TTC549 (cell line): Measurements from ENCODE around the gene CNPPD1.

ENCODE experiments used
- FAIRE-seq: peaks from 2 replicates; lab custom pipeline; 2012; peaks lifted over from hg19 to GRCh38; lab: Jason Lieb, UNC

The CNPPD1 gene

DNA sequence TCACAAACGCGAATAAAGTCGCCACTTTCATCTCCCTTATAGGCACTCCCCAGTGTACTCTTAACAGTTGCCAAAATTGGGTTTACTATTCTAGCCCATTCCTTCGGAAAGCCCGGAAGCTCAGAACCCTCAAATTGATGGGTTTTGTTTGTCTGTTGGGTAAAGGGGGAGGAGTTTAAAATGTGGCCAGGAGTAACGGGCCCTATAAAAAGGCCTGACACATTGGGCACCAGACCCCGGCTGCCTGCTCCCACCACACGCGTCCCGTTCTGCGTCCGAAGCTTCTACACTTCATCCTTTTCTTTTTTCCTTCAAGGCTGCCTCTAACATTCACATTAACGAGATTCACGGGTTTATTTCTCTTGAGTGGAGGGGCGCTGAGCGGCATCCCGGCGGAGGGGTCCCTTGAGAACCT lies 16.9 kb downstream of the CNPPD1 start:
- FAIRE-seq, result no peak

DNA sequence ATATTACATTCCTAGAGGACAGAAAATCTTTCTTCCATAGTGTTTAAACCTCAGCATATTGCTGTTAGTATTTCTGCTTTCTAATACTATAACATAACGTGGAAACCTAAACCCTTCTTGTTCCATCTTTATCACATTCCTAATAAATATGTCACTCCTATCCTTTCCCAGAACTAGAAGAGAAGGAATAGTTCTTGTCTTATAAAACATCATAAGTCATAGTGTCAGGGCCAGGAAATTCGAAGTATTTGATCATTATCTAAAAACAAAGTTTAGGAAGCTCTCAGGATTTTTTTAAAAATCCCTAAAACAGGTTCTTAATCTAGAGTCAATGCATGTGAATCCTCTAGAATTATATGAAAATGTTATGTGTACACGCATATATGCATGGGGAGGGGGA lies 18.1 kb downstream of the CNPPD1 start:
- no peak for FAIRE-seq

DNA sequence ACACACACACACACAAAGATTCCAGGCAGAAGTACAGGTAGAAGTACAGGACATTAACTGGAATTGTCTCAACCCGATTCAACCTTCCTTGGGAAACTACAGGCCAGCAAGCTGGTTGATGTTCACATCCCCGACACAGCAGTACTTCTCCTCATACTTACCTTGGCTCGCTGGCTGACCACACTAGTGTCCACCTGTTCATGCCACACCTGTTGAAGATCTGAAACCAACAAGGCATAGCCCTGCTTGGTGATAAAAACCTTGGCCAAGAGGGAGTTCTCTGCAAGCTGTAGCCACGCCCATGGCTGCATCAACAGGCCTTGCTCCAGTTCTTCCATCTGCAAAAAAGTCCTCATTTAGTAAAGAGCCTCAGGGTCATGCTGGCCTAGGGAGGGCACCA lies 18.7 kb downstream of the CNPPD1 start:
- no peak for FAIRE-seq

DNA sequence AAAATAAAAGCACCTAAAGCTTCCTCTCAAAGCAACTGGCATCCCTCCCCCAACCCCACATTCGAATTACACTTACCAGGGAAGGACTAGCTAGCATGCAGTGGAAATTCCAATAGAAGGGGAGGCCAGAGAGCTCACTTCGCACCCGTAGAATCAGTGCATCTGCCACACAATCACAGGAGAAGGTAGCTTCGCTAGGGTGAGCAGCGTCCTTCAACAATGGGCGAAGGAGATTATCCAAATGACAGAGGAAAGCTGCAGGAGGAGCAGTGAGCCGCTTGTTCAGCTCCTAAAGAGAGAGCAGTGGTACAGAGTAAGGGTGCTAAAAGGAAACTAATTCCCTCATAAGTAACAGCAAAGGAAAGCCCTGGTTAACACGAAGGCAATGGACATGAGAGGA lies 19.3 kb downstream of the CNPPD1 start:
- FAIRE-seq, result no peak

DNA sequence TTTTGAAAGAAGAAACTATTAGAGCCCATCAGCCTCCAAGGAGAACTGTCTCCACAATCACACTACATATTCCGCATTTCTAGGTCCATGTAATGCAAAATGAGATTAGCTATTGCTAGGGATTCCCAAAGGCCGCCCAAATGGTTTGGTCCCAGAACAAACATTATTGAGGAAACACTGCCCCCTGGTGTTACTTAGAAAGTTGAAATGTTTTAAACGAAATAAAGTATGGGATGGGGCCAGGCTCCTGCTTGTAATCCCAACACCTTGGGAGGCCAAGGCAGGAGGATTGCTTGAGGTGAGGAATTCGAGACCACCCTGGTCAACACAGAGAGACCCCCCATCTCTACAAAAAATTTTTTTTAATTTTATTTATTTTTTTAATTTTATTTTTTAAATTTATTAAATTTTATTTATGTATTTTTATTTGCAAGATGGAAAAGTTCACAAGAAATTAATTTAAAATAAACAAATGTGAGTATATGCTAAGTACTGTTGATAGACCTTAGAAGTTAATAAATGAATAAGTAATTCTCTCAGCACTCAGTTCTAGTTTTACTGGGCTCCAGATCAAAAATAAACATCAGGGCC lies 21.6 kb downstream of the CNPPD1 start:
- FAIRE-seq, result peak; percentile 13

DNA sequence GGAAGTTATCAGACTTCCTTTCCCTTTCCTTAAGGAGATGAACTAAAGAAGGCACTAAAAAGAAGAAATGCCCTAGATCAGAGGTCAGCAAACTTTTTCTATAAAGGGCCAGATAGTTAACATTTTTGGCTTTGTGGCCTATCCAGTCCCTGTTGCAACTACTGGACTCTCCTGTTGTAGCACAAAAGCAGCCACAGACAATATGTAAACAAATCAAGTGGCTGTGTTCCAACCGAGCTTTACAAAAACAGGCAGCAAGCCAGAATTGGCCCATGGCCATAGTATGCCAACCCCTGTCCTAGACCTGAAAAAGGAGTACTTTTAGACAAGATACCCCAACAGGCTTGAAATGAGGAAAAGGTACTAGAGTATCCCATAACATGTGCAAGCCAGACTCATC lies 27.1 kb downstream of the CNPPD1 start:
- no peak for FAIRE-seq

DNA sequence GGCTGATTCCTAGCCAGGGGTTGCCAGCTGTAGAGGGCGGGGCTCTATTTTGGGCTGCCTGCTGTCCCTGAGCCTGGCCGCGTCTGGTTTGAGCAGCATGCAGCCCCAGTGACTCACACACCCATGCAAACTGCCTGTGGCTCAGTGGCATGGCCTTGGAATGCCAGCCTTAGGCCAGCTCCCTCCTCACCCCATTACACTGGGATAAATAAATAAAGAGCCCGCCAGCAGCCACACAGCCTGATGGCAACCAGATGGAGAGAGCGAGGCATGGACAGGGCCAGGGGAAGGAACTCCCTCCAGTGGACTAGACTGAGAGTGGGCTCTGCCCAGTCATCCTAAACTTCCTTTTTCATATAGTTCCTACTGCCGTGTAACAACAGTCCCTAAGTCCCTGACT lies 34.4 kb downstream of the CNPPD1 start:
- FAIRE-seq, result no peak

DNA sequence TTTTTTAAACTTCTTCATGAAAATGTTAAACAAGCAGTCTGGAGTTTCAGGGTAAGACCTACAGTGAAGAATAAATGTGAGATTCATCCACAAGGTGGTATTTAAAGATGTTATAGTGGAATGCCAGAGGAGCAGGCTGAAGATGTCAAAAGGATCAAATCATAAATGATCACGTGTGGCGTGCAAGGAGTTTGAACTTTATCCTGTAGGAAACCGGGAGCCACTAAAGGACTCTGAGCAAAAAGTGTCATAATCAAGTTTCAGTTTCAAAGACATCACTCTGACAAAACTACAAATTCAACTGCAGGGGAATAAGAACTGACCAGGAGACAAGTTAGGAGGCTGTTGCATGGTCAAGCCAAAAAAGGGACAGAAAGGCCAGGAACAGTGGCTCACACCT lies 36.0 kb downstream of the CNPPD1 start:
- FAIRE-seq, result no peak

DNA sequence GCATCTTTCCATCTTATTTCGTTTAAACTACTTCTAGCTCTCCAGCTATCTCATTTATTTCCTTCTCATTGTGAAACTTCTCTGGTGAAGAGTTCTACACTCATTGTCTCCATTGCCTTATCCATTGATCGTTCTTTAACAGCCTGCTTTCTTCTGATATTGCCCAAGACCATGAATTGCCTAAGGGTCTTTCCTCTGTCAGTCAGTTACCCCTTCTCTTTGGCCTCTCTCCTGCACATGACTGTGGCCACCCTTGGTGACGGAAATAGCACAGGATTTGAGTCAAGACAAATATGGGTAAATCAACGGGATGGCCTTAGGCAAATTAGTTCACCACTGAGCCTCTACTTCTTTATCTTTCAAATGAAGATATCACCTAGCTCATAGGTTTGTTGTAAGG lies 42.7 kb downstream of the CNPPD1 start:
- FAIRE-seq, result no peak

DNA sequence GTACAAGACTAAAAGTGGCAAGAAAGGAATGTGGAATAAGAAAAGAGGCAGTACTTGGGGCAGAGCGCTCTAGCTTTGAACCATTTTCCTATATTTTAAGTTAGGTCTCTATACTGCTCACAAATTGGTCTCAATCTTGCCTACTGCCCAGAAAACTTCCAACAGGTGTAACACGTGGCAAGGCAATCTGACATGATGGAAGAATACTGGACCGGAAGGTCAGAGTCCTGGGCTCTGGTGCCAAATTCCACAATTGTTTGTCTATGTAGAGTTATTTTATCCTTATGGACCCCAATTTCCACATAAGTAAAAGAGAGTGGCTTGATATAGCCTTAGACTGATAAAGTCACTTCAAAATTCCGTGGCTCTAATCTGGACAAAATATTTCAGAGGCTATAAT lies 45.0 kb downstream of the CNPPD1 start:
- FAIRE-seq, result no peak

DNA sequence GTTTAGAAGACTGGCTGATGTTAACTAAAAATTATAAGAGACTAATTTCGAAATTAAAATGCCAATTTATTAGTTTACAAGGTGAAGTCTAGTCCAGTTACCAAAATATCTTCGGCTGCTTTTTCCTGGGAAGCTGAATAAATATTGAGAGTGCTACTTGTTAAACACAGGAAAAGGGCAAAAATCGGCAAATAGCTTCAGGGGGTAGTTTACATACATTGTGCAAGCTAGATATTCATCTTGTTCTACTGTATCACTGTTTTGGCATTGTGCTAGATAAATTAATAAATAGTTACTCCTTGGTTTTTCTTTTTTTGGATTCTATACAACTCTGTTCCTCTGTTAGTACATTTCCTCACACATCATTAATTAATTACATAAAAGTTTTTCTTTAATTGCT lies 45.4 kb downstream of the CNPPD1 start:
- FAIRE-seq, result no peak

DNA sequence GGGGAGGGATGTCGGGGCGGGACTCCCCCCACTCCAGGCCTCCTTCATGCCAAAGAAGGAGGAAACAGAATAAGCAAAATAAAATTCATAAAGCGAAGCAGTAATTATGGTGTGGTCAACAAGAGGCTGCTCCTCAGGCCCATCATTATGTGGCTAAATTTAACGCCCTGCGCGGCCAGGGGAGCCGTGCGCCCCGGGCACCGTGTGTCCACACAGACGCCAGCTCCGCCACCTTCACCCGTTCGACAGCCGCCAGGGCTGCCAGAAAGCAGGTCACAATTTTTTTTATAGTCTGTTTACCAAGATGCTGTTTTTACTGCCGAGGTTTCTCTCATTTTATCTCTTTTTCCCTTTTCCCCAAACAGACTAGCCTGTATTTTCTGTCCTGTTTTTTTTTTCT lies 47.1 kb downstream of the CNPPD1 start:
- no peak for FAIRE-seq

DNA sequence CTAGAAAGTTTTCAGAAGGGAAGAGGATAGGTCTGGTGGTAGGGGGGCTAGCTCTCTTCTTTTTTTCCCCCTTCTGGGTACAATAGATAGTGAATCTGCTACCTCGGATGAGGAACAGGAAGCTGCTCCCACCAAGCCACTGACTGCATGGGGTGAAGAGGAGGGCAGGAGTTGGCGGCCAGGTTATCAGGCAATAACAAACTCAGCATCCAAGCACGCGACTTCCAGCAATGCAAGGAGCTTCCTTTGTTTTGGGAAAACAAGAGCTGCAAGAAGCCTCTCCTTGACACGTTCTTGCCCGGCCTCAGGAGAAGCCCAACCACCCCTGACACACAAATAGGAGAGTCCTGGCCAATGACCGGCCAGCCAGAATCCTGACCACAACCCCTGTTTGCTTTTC lies 48.3 kb downstream of the CNPPD1 start:
- FAIRE-seq, result no peak

DNA sequence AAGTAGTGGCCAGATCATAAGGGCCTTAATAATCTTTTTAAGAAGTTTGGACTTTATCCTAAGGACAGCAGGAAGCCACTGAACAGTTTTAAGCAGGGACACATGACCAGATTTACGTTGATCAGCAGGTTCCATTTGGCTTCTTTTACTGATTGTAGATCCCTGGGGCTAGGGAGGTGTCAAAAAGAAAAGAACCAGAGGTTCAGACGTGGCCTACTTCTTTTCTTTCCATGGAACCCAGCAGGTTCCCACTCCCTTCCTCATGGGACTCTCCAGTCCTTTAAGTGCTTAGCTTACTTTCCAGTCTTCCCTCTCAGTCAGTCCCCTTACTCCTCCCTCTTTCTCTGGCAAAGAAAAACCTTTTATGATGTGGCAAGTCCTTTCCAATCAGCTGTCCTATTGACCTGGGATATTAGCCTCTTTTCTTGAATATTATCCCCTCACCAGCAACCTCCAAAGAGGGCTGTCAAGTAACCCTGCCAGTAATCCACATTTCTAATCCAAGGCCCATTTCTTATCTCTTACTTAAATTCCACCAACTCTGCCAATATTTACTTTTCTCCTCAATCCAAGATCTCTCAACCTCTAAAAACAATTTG lies 49.6 kb downstream of the CNPPD1 start:
- no peak for FAIRE-seq

DNA sequence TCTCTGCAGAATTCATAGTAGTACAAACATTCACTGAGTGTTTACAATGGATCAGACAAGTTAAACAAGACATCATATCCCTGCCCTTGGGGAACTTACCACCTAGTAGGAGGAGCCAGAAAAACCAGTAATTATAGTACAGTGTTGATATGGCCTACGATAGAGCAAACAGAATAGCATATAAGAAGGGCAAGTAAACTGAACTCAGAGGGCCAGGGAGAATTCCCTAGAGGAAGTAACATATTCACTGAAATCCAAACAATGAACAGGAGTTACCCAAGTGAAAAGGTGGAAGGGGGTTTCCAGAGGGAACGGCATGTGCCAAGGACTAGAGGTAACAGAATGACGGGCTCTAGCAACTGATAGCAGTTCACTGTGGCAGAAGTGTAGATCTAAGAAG lies 50.2 kb downstream of the CNPPD1 start:
- FAIRE-seq, result no peak

DNA sequence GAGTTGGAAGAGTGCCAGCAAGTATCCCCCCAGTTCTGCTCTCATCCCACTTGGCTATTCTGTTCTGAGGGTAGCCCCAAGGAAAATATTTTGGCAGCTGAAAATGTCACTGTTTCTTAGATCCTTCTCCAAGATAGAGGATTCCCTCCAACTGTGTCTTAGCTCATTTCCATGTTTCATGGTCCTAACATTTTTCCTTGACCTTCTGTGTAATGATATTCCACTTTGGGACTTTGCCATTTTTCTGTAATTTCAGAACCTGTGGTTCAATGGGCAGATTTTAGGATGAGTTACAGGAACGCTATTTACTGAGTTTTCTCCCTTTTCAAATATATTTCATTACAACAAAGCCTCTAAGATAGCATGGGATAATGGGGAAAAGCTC lies 50.8 kb downstream of the CNPPD1 start:
- FAIRE-seq, result no peak

DNA sequence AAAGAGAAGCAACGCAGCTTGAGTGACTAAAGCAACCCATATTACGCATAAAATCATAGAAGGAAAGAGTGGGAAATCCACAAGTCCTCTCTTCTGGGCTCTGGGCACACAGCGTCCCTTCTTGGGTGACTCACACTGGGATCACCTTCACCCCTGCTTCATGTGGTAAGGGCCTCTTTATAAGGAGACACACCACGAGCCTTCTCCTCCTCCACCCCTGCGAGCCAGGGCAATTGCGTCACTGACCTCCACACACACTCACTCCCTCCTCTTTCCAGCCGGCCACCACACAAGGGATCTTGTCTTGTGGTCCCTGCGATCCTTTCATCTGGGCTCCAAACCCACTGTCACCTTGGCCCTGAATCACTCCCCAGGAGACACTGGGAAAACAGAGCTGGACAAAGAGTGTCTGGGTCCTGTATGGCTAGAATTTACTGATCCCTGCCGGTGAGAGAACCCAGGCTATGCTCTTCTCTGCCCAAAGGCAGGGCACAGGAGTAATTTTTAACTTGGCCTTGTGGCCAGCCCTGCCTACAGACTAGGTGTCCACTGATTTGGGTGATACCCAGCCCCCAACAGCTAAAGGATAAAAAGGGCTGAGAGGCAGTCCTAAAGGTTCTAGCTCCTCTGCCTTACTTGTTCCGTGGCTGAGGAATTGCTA lies 51.4 kb downstream of the CNPPD1 start:
- FAIRE-seq, result no peak

DNA sequence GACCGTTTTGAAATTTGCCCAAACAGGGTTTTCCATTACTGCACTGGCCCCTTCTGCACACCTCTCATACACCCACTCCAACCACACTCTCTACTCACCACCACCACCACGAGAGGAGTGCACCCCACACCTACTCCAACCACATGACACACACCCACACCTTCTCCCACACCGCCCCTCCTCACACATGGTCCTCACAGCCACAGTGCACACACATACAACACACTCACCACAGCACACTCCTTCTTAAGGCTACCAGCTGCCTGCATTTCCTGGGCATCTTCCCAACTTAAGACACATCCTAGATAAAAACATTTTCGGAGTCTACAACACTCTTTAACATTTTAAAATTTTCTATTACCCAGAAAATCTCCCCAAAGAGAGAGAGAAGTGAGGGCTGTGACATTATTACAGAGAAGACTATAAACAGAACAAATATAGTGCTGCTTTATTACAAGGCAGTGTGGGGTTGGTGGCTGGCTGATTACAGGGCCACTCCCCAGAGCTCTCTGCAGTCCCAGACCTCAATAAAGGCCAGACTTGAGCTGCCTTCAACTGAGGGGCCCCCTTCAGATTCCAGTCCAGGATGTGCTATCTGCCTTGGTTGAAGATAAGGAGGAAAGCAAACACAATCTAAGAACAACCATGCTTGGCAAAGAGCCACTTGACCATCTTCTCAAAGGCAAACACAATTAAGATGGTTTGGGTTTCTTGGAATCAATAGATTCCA lies 52.2 kb downstream of the CNPPD1 start:
- no peak for FAIRE-seq

DNA sequence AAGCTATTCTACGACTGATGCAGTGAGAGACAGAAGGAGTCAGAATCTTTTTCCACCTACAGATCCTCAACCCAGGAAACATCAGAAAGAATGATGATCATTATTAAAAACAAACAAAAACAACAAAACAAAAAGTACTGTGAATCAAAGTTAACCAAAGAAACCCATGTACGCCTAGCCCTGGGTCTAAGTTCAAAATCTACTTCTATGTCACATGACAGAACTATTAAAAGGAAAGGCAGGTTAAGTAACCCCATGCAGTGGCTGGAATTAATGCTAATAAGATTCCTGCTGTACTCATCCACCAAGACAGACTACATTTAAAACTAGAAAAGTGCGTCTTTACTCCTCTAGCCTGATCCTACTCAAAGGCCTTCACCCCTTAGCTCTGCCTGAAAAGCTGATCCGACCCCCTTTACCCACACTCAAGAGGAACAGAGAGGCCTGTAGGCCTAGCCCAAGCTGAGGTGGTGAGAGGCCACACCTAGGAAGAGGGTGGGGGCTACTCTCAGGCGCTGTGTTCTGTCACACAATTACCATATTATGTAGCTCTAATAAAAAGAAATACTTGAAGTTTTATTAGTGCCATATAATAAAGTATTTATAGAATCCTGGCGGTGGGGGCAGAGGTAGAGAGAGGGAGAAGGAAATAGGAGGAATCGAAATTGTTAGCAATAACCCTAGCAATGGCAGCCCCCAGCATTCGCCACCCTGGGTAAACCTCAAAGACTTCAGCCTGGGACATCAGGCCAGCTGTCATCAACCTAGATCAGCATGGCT lies 53.2 kb downstream of the CNPPD1 start:
- no peak for FAIRE-seq

DNA sequence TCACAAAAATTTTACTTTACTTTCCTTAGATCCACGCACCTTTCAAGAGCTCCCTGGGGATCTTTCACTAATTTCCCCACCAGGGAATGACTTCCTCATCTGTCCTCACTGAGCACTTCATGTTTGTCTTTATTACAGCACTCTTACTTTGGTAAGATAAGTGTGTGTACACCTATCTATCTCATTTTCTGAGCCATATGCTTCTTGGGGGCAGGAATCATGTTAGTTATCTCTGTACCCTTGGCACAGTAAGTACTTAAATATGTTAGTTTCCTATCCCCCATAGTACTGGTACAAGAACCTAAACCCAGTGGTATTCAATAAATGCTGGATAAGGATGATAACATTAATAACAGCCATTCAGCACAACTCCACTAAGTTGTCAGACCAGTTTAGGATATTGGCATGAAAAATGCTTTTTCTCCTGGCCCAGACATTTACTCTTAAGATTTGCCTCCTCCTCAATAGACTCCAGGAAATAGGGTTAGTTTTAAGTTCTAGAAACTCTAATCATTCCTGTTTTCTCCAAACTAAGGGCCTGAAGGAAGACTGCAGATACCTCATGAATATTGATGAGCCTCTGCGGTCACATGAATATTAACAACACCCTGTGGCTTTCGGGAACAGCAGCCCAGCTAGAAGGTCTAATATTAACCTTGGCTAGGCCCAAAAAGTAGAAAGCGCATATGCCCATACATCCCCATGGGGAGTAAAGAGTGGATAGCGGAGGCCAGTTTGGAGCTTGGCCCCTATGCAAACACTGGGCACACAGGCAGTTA lies 54.3 kb downstream of the CNPPD1 start:
- FAIRE-seq, result no peak
